AML-193 (cell line): ENCODE data around the gene KAT8.
A peak's percentile ranks its signal among the peaks of the same experiment; 100 is the strongest.

Source experiments
- DNase-seq, 2 experiments: peaks; one replicate each; lab custom pipeline; 2025; lab: John Stamatoyannopoulos, UW

KAT8 gene

DNA sequence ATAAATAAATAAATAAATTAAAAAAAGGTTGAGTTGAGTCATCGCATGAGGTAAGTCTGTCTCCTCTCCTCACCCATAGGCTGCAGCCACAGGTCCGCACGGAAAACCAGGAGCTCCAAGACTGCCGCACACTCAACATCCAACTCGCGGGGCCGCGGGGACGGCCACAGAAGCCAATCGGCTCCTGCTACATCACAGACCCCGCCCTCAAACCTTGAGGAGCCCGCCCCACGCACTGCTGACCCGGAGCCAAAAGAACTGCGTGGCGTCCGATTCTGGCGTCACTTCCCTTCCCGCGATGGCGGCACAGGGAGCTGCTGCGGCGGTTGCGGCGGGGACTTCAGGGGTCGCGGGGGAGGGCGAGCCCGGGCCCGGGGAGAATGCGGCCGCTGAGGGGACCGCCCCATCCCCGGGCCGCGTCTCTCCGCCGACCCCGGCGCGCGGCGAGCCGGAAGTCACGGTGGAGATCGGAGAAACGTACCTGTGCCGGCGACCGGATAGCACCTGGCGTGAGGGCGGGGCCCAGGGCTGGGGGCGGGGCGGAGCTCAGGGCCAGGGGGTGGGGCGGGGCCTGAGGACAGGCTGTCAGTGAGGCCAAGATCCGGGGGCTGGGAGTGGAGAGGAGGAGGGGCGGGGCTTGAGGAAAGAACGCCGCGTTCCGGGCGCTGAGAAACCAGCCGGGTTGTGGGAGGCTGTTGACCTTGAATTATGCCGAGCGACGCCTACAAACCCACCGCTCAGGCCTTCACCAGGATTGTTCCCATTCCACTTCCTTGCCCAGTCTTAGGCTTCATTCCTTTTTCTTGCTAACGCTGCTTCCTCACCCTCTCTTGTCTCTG lies at the start of gene KAT8:
KAT8 (plus strand) TSS at position 281 of the 839 bp plus-strand sequence; CDS start at position 299, 18 bp downstream.
- peak; percentile 95 to 97 for DNase-seq

GRCh38 chr16:31071861-31072260 lies 45.6 kb upstream of the KAT8 start:
- DNase-seq, result no peak

GRCh38 chr16:31072540-31073141 lies 44.8 kb upstream of the KAT8 start:
- DNase-seq, result peak in 1 of 2 experiments; percentile 21

DNA sequence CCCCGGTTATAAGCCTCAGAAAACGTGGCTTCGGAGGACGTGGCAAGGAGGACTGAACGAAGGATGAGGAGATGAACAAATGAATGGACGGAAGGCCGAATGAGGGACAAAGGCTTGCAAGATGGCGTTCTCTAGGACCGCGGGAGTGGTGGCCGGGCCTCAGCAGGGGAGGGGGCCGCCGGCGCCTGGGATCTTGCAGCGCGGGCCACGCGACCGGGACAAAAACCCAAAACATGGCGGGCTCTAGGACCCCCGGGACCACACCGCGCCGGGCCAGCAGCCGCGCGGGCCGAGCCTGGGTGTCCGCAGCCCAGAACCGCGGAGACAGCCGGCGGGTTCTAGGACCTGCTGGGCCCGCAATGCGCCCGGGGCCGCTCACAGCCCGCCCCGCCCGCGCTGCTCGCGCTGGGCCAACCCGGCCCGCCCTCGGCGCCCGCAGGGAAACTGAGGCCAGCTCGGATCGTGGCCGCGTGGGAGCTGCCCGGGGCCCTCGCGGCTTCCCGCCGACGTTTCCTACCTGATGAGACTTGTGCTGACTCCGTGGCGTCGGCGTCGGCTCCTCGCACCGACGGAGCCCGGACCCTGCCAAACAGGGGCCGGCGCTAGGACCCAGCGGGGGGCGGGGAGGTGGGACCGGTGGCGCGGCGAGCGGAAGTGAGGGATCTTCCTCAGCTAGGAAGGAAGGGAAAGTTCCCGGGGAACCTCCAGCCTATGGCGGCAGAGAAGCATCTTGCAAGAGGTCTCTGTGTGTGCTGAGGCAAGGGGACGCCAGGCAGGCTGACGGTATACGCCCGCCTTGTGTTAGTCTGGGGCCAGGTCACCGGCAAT lies 44.1 kb upstream of the KAT8 start:
- DNase-seq, result peak; percentile 59 to 62

GRCh38 chr16:31073970-31074813 lies 43.3 kb upstream of the KAT8 start, which contains the start of the genes ZNF646 and ZNF668:
ZNF646 (plus strand) TSS chr16:31074422; CDS start chr16:31076325, 1,903 bp downstream.
ZNF668 (minus strand) TSS chr16:31074240; CDS start chr16:31064459, 9,781 bp downstream.
- DNase-seq, result peak; percentile 98 to 99

- no peak for DNase-seq
Measured at GRCh38 chr16:31074814-31075183, 42.7 kb upstream of the KAT8 start.

GRCh38 chr16:31076319-31076718 lies 41.1 kb upstream of the KAT8 start:
- no peak for DNase-seq

- no peak for DNase-seq
Measured at GRCh38 chr16:31077024-31077423, 40.4 kb upstream of the KAT8 start.

DNA sequence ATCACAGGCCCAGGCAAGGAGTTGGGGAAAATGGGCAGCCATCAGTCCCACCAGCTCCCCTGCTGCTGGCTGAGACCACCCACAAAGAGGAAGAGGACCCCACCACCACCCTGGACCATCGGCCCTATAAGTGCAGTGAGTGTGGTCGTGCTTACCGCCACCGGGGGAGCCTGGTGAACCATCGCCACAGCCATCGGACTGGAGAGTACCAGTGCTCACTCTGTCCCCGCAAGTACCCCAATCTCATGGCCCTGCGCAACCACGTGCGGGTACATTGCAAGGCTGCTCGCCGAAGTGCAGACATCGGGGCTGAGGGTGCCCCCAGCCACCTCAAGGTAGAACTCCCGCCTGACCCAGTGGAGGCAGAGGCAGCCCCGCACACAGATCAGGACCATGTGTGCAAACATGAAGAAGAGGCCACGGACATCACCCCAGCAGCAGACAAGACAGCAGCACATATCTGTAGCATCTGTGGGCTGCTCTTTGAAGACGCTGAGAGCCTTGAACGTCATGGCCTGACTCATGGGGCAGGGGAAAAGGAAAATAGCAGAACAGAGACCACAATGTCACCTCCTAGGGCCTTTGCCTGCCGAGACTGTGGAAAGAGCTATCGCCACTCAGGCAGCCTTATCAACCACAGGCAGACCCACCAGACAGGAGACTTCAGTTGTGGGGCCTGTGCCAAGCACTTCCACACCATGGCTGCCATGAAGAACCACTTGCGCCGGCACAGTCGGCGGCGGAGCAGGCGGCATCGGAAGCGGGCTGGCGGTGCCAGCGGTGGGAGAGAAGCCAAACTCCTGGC lies 39.7 kb upstream of the KAT8 start:
- no peak for DNase-seq

- DNase-seq, result no peak
Measured at GRCh38 chr16:31078597-31079341, 38.7 kb upstream of the KAT8 start.

- no peak for DNase-seq
Measured at GRCh38 chr16:31079342-31079944, 38.0 kb upstream of the KAT8 start.

DNA sequence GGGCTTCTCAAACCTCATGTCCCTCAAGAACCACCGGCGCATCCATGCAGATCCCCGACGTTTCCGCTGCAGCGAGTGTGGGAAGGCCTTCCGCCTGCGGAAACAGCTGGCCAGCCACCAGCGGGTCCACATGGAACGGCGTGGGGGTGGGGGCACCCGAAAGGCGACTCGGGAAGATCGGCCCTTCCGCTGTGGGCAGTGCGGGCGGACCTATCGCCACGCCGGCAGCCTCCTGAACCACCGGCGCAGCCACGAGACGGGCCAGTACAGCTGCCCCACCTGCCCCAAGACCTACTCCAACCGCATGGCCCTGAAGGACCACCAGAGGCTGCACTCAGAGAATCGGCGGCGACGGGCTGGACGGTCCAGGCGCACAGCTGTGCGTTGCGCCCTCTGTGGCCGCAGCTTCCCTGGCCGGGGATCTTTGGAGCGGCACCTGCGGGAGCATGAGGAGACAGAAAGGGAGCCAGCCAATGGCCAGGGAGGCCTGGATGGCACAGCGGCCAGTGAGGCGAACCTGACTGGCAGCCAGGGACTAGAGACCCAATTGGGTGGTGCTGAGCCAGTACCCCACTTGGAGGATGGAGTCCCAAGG lies 37.3 kb upstream of the KAT8 start:
- DNase-seq, result no peak

- DNase-seq, result no peak
Measured at GRCh38 chr16:31080756-31081419, 36.6 kb upstream of the KAT8 start.

- DNase-seq, result no peak
Measured at GRCh38 chr16:31081428-31082351, 35.8 kb upstream of the KAT8 start.

- DNase-seq, result no peak
Measured at GRCh38 chr16:31082368-31083045, 35.0 kb upstream of the KAT8 start.

DNA sequence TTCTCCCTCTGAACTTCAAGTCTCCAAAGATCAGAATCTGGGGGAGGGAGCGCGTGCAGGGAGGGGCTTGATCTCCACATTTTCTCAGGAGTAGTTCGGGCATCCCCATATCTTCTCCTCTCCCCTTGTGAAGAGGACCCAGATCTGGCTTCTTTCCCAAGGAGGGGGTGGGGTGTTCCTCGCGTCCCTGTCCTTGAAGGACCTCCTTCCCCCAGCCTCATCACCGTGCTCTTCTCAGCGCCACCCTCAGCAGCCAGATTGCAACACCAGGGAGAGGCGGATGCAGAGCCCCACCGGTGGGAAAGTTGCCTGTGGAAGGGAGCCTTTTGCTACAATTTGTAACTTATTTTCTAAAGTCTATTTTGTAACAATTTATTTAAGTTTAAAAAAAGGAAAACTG lies 34.4 kb upstream of the KAT8 start:
- DNase-seq, result no peak

DNA sequence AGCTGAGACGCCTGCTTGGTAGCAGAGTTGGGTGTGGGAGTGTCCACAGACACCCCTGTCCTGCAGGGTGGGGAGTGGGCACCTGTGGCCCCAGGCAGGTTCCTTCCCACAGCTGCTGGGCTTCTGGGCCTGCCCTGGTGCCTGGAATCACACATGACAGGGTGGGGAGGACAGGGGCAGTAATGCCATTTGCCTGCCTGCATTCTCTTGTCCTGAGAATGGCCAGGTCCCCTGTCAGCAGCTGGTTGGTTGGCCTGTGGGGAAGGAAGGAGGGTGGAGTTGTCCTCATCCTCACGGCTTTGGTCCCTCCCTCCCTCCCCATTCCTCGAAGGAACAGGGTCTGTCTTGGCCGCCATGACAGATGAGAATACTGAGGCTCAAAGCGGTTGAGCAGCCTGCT lies 33.9 kb upstream of the KAT8 start:
- DNase-seq, result no peak
